Right lobe of liver (tissue), 4 donors: ENCODE results near the gene GALNT10.

Experiments used
- POLR2A ChIP-seq: fragments of 450-650 bp; IDR thresholded peaks from one replicate; pipeline ENCODE4 v1.6.1; 2017; ENCODE audit warnings: antibody characterized with exemption, mild to moderate bottlenecking
- TF ChIP-seq, protein P1 (sequence below), 4 donors: fragments of 200-600 bp in 3 of 4; fragments of 450-650 bp in 1 of 4; IDR thresholded peaks; one replicate each; pipeline versions ENCODE4 v1.5.1 to v1.8.0; 2016 to 2022; ENCODE audit warnings: antibody characterized with exemption in 4 of 4, mild to moderate bottlenecking in 2 of 4
- donor health status: DM: no; HTN: no; CAD: no.
- donor health status: DM: no; HTN: no; CAD: no.
- donor health status: DM: no; HTN: yes; CAD: no.

DNA sequence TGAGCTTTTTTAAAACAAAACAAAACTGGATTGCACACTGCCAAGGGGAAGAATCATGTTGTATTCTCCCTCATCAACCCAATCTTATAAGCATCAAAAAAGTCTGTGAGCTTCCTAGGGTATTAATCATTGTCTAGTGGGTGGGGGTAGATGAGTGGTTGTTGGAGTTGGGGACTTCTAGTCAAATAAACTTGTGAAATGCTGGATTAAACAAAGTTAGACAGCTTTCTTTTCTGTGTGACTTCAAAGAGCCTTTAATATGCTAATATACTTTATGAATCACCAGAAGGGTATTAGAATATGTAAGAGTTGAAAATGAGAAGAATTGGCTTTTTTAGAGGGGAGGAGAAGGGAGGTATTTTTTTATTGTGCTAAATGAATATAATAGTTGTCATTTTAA lies 87.7 kb downstream of the GALNT10 start:
- TF ChIP-seq, protein P1, sequence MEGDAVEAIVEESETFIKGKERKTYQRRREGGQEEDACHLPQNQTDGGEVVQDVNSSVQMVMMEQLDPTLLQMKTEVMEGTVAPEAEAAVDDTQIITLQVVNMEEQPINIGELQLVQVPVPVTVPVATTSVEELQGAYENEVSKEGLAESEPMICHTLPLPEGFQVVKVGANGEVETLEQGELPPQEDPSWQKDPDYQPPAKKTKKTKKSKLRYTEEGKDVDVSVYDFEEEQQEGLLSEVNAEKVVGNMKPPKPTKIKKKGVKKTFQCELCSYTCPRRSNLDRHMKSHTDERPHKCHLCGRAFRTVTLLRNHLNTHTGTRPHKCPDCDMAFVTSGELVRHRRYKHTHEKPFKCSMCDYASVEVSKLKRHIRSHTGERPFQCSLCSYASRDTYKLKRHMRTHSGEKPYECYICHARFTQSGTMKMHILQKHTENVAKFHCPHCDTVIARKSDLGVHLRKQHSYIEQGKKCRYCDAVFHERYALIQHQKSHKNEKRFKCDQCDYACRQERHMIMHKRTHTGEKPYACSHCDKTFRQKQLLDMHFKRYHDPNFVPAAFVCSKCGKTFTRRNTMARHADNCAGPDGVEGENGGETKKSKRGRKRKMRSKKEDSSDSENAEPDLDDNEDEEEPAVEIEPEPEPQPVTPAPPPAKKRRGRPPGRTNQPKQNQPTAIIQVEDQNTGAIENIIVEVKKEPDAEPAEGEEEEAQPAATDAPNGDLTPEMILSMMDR (IDR thresholded peaks at IDR 0.05) = no peak
- no peak for TF ChIP-seq POLR2A
